CD14-positive monocyte (primary cell): ENCODE data around the gene ADCY2. TPM values are rescaled to one million over a fixed set of nuclear protein-coding genes. Genes with fewer than 3 reads are reported as not detected.

Source experiments
- DNase-seq, 3 donors: peaks; one replicate each; pipeline ENCODE4 v3.0.0-alpha.2; 2011 to 2022
- H2AFZ ChIP-seq: 2 replicates; pipeline ENCODE4 v1.6.0; 2012; ENCODE audit warnings: mild to moderate bottlenecking, low read depth, low read length, inconsistent platforms; ENCODE audit not compliant: insufficient read depth, poor library complexity, severe bottlenecking
- H3K27ac ChIP-seq, 2 donors: 1 replicate in 1 of 2; 2 replicates in 1 of 2; pipeline ENCODE4 v1.5.1; 2012 to 2013; ENCODE audit warnings: low read length in 2 of 2, control low read depth in 1 of 2, inconsistent platforms in 1 of 2, low read depth in 1 of 2, mild to moderate bottlenecking in 1 of 2
- H3K27me3 ChIP-seq, 2 donors: one replicate each; pipeline versions ENCODE4 v1.6.0 to v1.6.1; 2011 to 2013; ENCODE audit warnings: low read length in 2 of 2; ENCODE audit not compliant: control insufficient read depth in 2 of 2, insufficient read depth in 2 of 2
- H3K36me3 ChIP-seq, 2 donors: replicated peaks in 1 of 2; 1 replicate in 1 of 2; 2 replicates in 1 of 2; pipeline versions ENCODE4 v1.5.1 to v1.6.1; 2012 to 2013; ENCODE audit warnings: low read length in 2 of 2, control low read depth in 1 of 2, inconsistent platforms in 1 of 2, mild to moderate bottlenecking in 1 of 2; ENCODE audit not compliant: insufficient read depth in 2 of 2, control insufficient read depth in 1 of 2
- H3K4me1 ChIP-seq, 2 donors: 1 replicate in 1 of 2; 2 replicates in 1 of 2; pipeline versions ENCODE4 v1.5.1 to v1.6.1; 2012 to 2013; ENCODE audit warnings: low read length in 2 of 2, control low read depth in 1 of 2, inconsistent platforms in 1 of 2, mild to moderate bottlenecking in 1 of 2, moderate library complexity in 1 of 2; ENCODE audit not compliant: insufficient read depth in 2 of 2, control insufficient read depth in 1 of 2
- H3K4me2 ChIP-seq: replicated peaks from 2 replicates; pipeline ENCODE3; 2012; ENCODE audit warnings: low read length, moderate library complexity, mild to moderate bottlenecking; ENCODE audit not compliant: poor library complexity, severe bottlenecking; ENCODE audit errors: extremely low read depth
- H3K4me3 ChIP-seq, 3 experiments: fragments of 200-600 bp in 1 of 3; sonication (generic) in 1 of 3; replicated peaks in 1 of 3; 1 replicate in 2 of 3; 2 replicates in 1 of 3; pipeline ENCODE4 v1.5.1; 2011 to 2013; ENCODE audit warnings: low read length in 3 of 3, mild to moderate bottlenecking in 3 of 3, control low read depth in 2 of 3, low read depth in 2 of 3, inconsistent platforms in 1 of 3, moderate library complexity in 1 of 3
- H3K79me2 ChIP-seq: 2 replicates; pipeline ENCODE4 v1.6.0; 2012; ENCODE audit warnings: mild to moderate bottlenecking, control low read depth, inconsistent platforms, low read length, moderate library complexity; ENCODE audit not compliant: insufficient read depth
- H3K9ac ChIP-seq: 2 replicates; pipeline ENCODE4 v1.6.0; 2017; ENCODE audit warnings: low read length, mild to moderate bottlenecking; ENCODE audit not compliant: insufficient read depth, poor library complexity, severe bottlenecking
- H3K9me3 ChIP-seq, 2 donors: replicated peaks in 1 of 2; 1 replicate in 1 of 2; 2 replicates in 1 of 2; pipeline versions ENCODE4 v1.5.1 to v1.6.1; 2012 to 2013; ENCODE audit warnings: low read length in 2 of 2, control low read depth in 1 of 2; ENCODE audit not compliant: control insufficient read depth in 1 of 2, insufficient read depth in 1 of 2
- H4K20me1 ChIP-seq: 2 replicates; pipeline ENCODE4 v1.6.0; 2012; ENCODE audit warnings: mild to moderate bottlenecking, low read length, control low read depth, moderate library complexity; ENCODE audit not compliant: insufficient read depth
- H3K27ac Mint-ChIP-seq, 7 donors: one replicate each; pipeline ENCODE4 v1.8.0; 2020; ENCODE audit warnings: mild to moderate bottlenecking in 7 of 7, mixed read lengths in 7 of 7, moderate library complexity in 6 of 7, inconsistent platforms in 2 of 7
- H3K27me3 Mint-ChIP-seq, 3 donors: one replicate each; pipeline ENCODE4 v1.8.0; 2021 to 2022; ENCODE audit warnings: low read depth in 3 of 3, mild to moderate bottlenecking in 3 of 3, mixed read lengths in 3 of 3, moderate library complexity in 3 of 3, inconsistent platforms in 1 of 3
- H3K36me3 Mint-ChIP-seq, 2 donors: one replicate each; pipeline ENCODE4 v1.8.0; 2020; ENCODE audit warnings: mixed read lengths in 2 of 2, inconsistent platforms in 1 of 2, mild to moderate bottlenecking in 1 of 2
- H3K4me1 Mint-ChIP-seq: one replicate; pipeline ENCODE4 v1.8.0; 2020; ENCODE audit warnings: mild to moderate bottlenecking, mixed read lengths
- H3K4me3 Mint-ChIP-seq, 2 donors: one replicate each; pipeline ENCODE4 v1.8.0; 2020; ENCODE audit warnings: mild to moderate bottlenecking in 2 of 2, mixed read lengths in 2 of 2, moderate library complexity in 1 of 2
- H3K9me3 Mint-ChIP-seq, 7 donors: one replicate each; pipeline ENCODE4 v1.8.0; 2020 to 2022; ENCODE audit warnings: mixed read lengths in 7 of 7, mild to moderate bottlenecking in 6 of 7, moderate library complexity in 6 of 7, inconsistent platforms in 2 of 7
- WGBS: methylation state at CpG from one replicate; pipeline ENCODE4 v1.1.5; 2013; ENCODE audit warnings: missing lambda C conversion rate; ENCODE audit not compliant: insufficient coverage; 5-methylcytosine and 5-hydroxymethylcytosine counted together
- intact Hi-C, 2 donors: fragments of 100-400 bp; cut with micrococcal nuclease; formaldehyde crosslinking; loops; one replicate each; pipeline versions ENCODE4 v1.15.0 to v1.15.1; 2023
- polyA minus RNA-seq: library from RNA; depleted of rRNA, polyadenylated mRNA; stranded (reverse); fragments of >200 nt; gene quantifications from 2 replicates; pipeline ENCODE4 v1.2.3, GENCODE V29; 2012
- polyA plus RNA-seq, 3 donors: library from polyadenylated mRNA; depleted of rRNA in 1 of 3; unstranded in 2 of 3; stranded (reverse) in 1 of 3; fragments of 300-500 nt in 2 of 3; fragments of >200 nt in 1 of 3; fragmentation: Illumina TruSeq in 2 of 3; gene quantifications; 1 replicate in 2 of 3; 2 replicates in 1 of 3; pipeline ENCODE4 v1.2.3, GENCODE V29; 2012 to 2021
- total RNA-seq, 12 experiments: library from RNA in 1 of 12; stranded (reverse) in 1 of 12; fragments of 120-200 nt in 1 of 12; gene quantifications; one replicate each; pipeline ENCODE4 v1.2.4 and lab custom pipeline; 2013 to 2026; ENCODE audit warnings: mixed read lengths in 6 of 12, inconsistent platforms in 1 of 12
- TF ChIP-seq, protein P1 (sequence below): fragments of 200-600 bp; IDR thresholded peaks from one replicate; pipeline ENCODE4 v1.8.0; 2022; ENCODE audit warnings: antibody characterized with exemption, mild to moderate bottlenecking

Gene ADCY2
- 0.17 TPM for total RNA-seq (2013)
- polyA plus RNA-seq: not detected
- 0.14 TPM in 1 of 2 replicates, not detected in the other for polyA minus RNA-seq
- total RNA-seq (lab: John Stamatoyannopoulos, UW): 0.07 to 9.5 (median 0.42) reads per million in 11 experiments

DNA sequence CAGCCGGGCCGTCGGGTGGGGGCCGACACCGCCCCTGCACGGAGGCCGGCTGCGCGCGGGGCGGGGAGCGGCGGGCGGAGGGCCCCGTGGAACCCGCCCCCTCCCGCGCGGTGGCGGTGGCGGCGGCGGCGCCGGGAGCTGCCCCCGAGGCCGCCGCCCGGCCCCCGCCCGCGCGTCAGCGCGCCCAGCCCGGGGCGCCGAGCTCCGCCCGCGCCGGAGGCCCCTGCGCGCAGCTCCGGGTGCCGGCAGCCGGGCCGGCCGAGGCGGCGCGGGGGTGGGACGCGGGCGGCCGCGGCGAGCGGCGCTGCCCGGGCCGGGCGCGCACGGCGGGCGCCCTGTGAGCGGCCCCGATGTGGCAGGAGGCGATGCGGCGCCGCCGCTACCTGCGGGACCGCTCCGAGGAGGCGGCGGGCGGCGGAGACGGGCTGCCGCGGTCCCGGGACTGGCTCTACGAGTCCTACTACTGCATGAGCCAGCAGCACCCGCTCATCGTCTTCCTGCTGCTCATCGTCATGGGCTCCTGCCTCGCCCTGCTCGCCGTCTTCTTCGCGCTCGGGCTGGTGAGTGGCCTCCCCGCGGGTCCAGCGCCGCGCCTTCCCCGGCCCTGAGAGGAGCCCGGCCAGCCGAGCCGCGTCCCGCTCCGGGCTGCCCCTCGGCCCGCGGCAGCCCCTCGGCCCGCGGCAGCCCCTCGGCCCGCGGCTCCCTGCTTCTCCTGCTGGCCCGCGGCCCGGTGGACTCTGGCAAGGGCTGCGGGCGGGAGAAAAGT, at the start of gene ADCY2:
Gene ADCY2, plus strand, starts transcription at position 192 of the 766 bp plus-strand sequence. Its CDS starts 159 bp downstream, at position 351.
- H3K27ac ChIP-seq: no peak within 1 kb of the TSS
- H3K4me3 ChIP-seq: no peak within 1 kb of the TSS
- H3K9me3 ChIP-seq: peaks cover 0 to 20% of the 10 kb centered on the region in 2 donors
- no peak for DNase-seq
- under 1% methylated on average over 121 of the region's 121 CpGs for WGBS
- H3K9me3 Mint-ChIP-seq: peaks cover 0 to 10% (median 3%) of the 10 kb centered on the region in 7 donors
- peaks cover 5 to 6% of the 10 kb centered on the region in 2 donors for H3K36me3 Mint-ChIP-seq
- H3K4me2 ChIP-seq: peak within 1 kb of the TSS; percentile 29
- intact Hi-C loops: no loop called here
- H3K27me3 ChIP-seq: peaks cover 35 to 62% of the 10 kb centered on the region in 2 donors
- TF ChIP-seq, protein P1, sequence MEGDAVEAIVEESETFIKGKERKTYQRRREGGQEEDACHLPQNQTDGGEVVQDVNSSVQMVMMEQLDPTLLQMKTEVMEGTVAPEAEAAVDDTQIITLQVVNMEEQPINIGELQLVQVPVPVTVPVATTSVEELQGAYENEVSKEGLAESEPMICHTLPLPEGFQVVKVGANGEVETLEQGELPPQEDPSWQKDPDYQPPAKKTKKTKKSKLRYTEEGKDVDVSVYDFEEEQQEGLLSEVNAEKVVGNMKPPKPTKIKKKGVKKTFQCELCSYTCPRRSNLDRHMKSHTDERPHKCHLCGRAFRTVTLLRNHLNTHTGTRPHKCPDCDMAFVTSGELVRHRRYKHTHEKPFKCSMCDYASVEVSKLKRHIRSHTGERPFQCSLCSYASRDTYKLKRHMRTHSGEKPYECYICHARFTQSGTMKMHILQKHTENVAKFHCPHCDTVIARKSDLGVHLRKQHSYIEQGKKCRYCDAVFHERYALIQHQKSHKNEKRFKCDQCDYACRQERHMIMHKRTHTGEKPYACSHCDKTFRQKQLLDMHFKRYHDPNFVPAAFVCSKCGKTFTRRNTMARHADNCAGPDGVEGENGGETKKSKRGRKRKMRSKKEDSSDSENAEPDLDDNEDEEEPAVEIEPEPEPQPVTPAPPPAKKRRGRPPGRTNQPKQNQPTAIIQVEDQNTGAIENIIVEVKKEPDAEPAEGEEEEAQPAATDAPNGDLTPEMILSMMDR: no peak
- no peaks in the 10 kb centered on the region for H3K79me2 ChIP-seq
- H3K4me1 Mint-ChIP-seq: peaks cover 5% of the 10 kb centered on the region
- H3K27me3 Mint-ChIP-seq: peaks cover 56 to 67% (median 57%) of the 10 kb centered on the region in 3 donors
- H4K20me1 ChIP-seq: no peaks in the 10 kb centered on the region
- H3K36me3 ChIP-seq: no peaks in the 10 kb centered on the region
- no peaks in the 10 kb centered on the region for H3K4me1 ChIP-seq
- peak within 1 kb of the TSS; percentile 17 for H2AFZ ChIP-seq
- no peak within 1 kb of the TSS for H3K27ac Mint-ChIP-seq
- H3K4me3 Mint-ChIP-seq: peak within 1 kb of the TSS in 1 of 2 donors; percentile 69
- H3K9ac ChIP-seq: no peak within 1 kb of the TSS

DNA sequence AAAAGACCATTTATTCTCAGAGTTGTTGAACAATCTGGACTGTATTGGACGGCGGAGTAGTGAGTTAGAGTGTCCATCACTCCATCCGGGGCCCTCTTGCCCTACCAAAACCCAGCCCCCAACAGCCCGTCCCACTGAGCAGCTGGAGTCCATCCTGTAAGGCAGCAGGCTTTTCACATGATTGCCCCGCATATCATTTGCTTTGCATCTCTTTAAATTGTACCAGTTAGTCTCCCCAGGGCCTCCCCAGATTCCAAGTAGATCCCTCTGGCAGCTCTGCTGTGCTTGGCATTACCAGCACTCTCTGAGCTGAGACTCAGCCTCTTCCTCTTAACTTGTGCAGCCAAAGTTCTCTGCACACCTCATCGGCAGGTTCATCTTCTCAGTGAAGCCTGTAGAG, 48.6 kb upstream of the ADCY2 start:
- Histone ChIP-seq H3K36me3 (no peaks in the 10 kb centered on the region), H3K27me3 (no peaks in the 10 kb centered on the region), H3K4me2 (no peak overlapping the region), H3K4me3 (no peak overlapping the region), H3K4me1 (no peaks in the 10 kb centered on the region), H3K27ac (no peak overlapping the region), H3K9ac (no peak overlapping the region), H4K20me1 (no peaks in the 10 kb centered on the region), H3K9me3 (peaks cover 4 to 18% of the 10 kb centered on the region in 2 donors), H3K79me2 (no peaks in the 10 kb centered on the region), H2AFZ (no peak overlapping the region)
- 60% methylated on average over 3 of the region's 6 CpGs for WGBS
- TF ChIP-seq, protein P1: no peak
- Mint-ChIP-seq H3K36me3 (no peaks in the 10 kb centered on the region), H3K9me3 (peaks cover 4 to 23% (median 13%) of the 10 kb centered on the region in 7 donors), H3K27me3 (peaks cover 0 to 2% (median 2%) of the 10 kb centered on the region in 3 donors), H3K27ac (no peak overlapping the region), H3K4me3 (no peak overlapping the region), H3K4me1 (no peaks in the 10 kb centered on the region)
- intact Hi-C loops: no loop called here
- DNase-seq: no peak
